Stimulated activated CD8-positive, alpha-beta memory T cell treated with anti-CD3 and anti-CD28 coated beads, Interleukin-4, amount 100 ng/mL, for 1 hour (primary cell): ENCODE measurements around the gene RINT1.
A peak's percentile ranks its signal among the peaks of the same experiment; 100 is the strongest.
"Not testable (repeated sequence)": the region's sequence is repeated elsewhere in the genome, so short reads cannot be mapped to it uniquely, and the experiment has no call there.

Source experiments
- DNase-seq, 2 donors: peaks; one replicate each; pipeline ENCODE4 v3.0.0-alpha.2; 2020; ENCODE audit warnings: low read depth in 2 of 2, low spot score in 1 of 2

RINT1 gene

GRCh38 chr7:105531792-105532671, at the start of gene RINT1:
TSS of gene RINT1 (plus strand) at chr7:105532201. CDS start at chr7:105532316, 115 bp downstream.
- DNase-seq: peak; percentile 61 to 81

GRCh38 chr7:105487579-105488571, 44.1 kb upstream of the RINT1 start:
- DNase-seq: no peak

GRCh38 chr7:105489409-105489808, 42.6 kb upstream of the RINT1 start:
- DNase-seq: no peak

- DNase-seq: no peak
These were observed 38.6 kb upstream of the RINT1 start for GRCh38 chr7:105493196-105493922.

- no peak for DNase-seq
These were observed 38.1 kb upstream of the RINT1 start for GRCh38 chr7:105493923-105494315.

- no peak for DNase-seq
These were observed 35.5 kb upstream of the RINT1 start for GRCh38 chr7:105496521-105496920.

- no peak for DNase-seq
These were observed 35.0 kb upstream of the RINT1 start for GRCh38 chr7:105497016-105497415.

- no peak for DNase-seq
These were observed 29.8 kb upstream of the RINT1 start for GRCh38 chr7:105502173-105502572.

GRCh38 chr7:105512415-105512814, 19.6 kb upstream of the RINT1 start:
- DNase-seq: no peak

GRCh38 chr7:105512926-105513526, 19.0 kb upstream of the RINT1 start:
- no peak for DNase-seq

GRCh38 chr7:105515610-105516009, 16.4 kb upstream of the RINT1 start:
- DNase-seq: not testable (repeated sequence)

- DNase-seq: no peak
These were observed 12.6 kb upstream of the RINT1 start for GRCh38 chr7:105519353-105519752.

GRCh38 chr7:105520620-105521019, 11.4 kb upstream of the RINT1 start:
- DNase-seq: not testable (repeated sequence)

GRCh38 chr7:105521027-105521716, 10.8 kb upstream of the RINT1 start:
- DNase-seq: no peak

GRCh38 chr7:105521717-105522463, 10.1 kb upstream of the RINT1 start, which contains the start of gene PUS7:
TSS of gene PUS7 (minus strand) at chr7:105522271. CDS start at chr7:105508512, 13,759 bp downstream.
- DNase-seq: peak; percentile 57 to 60

GRCh38 chr7:105524423-105524822, 7.6 kb upstream of the RINT1 start:
- DNase-seq: not testable (repeated sequence)

GRCh38 chr7:105524840-105525239, 7.2 kb upstream of the RINT1 start:
- DNase-seq: no peak

- DNase-seq: not testable (repeated sequence)
These were observed 4.3 kb upstream of the RINT1 start for GRCh38 chr7:105527737-105528136.

GRCh38 chr7:105530126-105530525, 1.9 kb upstream of the RINT1 start:
- DNase-seq: no peak
